ENCODE measurements around the gene MRPS26. TPM values are rescaled to one million over a fixed set of nuclear protein-coding genes. Genes with fewer than 3 reads are reported as not detected.
"Not testable (repeated sequence)": the region's sequence is repeated elsewhere in the genome, so short reads cannot be mapped to it uniquely, and the experiment has no call there.

MRPS26 gene
- total RNA-seq, 1 experiment from 2014 or later, result 105 TPM

DNA sequence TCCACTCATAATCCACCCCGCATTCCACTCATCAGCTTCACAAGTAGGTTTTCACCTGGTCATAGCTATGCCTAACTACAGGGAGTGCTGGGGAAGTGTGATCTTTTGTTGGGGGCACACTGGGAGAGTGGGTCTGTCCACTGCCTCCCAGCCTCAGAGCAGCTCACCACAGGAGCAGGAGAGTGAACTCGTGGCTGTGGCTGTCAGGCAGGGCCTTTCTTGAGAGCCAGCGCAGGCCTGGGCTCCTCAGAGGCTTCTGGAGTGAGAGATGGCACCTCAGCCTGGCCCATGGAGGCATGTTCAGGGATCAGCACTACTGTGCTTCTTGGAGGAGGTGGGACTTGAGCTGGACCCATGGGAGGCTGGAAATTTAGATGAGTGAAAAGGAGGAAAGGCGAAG is 6.4 kb upstream of the MRPS26 start:
- no peak for DNase-seq (ENCODE audit: low spot score)
- in situ Hi-C loops (cut with HindIII; ENCODE audit: low sequenced_read_pairs), result no loop called here

- in situ Hi-C loops (cut with HindIII; ENCODE audit: low sequenced_read_pairs), result no loop called here
- DNase-seq (ENCODE audit: low spot score), result no peak
Measured at GRCh38 chr20:3040086-3040485, 5.8 kb upstream of the MRPS26 start.

DNA sequence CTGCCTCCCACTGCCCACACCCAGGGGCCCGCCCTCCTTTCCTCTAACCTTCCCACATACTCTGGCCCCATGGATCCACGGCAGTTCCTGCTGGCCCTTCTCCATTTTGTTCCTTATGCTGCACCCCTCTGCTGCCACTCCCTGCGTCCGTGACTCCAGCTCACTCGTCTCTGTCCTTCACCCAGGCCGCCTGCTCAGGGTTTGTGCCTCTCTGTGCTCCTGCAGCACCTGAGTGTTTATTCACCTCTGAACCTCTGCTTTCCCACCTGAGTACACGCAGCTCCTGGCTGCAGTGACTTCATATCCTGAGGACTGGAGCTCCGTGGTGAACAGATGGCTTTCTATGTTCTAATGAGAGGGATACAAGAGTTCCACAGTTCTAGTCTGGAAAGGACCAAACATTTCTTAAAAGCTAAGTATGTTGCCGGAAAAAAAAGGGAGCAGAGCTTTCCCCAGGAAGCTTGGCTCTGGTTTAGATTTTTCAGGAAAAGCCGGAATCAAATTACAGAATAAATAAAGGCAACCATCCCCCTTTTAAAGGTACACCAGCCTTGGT is 3.9 kb upstream of the MRPS26 start:
- in situ Hi-C loops (cut with HindIII; ENCODE audit: low sequenced_read_pairs), result no loop called here
- DNase-seq (ENCODE audit: low spot score), result peak; percentile 24

DNA sequence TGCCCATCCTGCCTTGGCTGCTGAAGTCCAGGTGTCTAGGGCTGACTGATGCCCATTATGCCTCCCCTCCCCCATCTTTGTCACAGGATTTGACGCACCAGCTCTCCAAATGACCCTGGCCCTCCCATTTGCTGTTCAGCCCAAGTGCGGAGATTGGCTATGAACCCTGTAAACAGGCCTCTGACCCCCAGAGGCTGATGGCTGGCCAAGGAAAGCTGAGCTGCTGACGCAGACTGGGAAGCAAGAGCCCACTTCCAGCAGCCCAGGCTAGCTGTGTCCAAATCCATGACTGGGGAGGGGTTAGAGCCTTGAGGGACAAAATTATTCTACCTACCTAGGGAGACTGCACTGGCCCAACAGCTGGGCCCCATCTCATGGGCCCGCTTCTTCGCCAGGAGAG is 3.2 kb upstream of the MRPS26 start:
- in situ Hi-C loops (cut with HindIII; ENCODE audit: low sequenced_read_pairs), result no loop called here
- no peak for DNase-seq (ENCODE audit: low spot score)

DNA sequence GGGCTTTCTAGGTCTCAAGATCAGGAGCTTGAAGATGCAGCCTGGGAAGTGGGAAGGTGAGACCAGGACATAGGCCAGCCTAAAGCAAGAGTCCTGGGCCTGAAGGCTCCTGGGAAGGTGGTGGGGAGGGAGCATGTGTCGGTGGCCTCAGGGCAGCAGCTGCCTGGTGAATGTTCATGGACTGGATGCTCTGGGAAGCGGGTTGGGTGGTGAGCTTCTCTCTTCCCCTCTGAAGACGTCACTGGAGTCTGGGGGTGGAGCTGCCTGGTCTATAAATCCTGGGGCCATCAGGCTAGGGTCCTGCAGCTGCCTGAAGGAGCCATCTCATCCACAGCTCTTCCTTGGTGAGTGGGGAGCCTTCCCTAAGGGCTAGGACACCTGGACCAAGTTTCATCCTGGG is 2.5 kb upstream of the MRPS26 start, which contains the start of gene GNRH2:
Gene GNRH2, plus strand, starts transcription at position 301 of the 400 bp plus-strand sequence. CDS start 793 bp downstream, outside the sequence.
- in situ Hi-C loops (cut with HindIII; ENCODE audit: low sequenced_read_pairs), result no loop called here
- no peak for DNase-seq (ENCODE audit: low spot score)

DNA sequence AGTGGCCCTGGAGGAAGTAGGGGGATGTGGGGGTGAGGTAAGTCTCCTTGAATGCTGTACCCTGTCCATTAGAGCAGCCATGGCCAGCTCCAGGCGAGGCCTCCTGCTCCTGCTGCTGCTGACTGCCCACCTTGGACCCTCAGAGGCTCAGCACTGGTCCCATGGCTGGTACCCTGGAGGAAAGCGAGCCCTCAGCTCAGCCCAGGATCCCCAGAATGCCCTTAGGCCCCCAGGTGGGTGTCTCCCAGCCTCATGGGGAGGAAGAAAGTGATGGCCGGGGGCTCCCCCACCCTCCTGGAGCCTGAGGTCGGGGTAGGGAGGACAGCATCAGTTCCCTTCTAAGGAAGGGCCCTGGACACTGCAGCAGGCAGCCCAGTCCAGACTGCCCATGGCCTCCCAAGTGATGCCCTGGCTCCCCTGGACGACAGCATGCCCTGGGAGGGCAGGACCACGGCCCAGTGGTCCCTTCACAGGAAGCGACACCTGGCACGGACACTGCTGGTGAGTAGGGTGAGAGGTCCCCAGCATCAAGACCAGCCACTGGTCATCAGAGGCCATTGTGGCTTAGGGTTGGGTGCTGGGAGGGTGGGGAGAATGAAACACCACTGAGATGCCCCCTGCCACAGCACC is 1.4 kb upstream of the MRPS26 start:
- no peak for DNase-seq (ENCODE audit: low spot score)
- in situ Hi-C loops (cut with HindIII; ENCODE audit: low sequenced_read_pairs), result no loop called here

GRCh38 chr20:3045042-3045815 is 623 bp upstream of the MRPS26 start:
- in situ Hi-C loops (cut with HindIII; ENCODE audit: low sequenced_read_pairs), result no loop called here
- peak; percentile 91 for DNase-seq (ENCODE audit: low spot score)

DNA sequence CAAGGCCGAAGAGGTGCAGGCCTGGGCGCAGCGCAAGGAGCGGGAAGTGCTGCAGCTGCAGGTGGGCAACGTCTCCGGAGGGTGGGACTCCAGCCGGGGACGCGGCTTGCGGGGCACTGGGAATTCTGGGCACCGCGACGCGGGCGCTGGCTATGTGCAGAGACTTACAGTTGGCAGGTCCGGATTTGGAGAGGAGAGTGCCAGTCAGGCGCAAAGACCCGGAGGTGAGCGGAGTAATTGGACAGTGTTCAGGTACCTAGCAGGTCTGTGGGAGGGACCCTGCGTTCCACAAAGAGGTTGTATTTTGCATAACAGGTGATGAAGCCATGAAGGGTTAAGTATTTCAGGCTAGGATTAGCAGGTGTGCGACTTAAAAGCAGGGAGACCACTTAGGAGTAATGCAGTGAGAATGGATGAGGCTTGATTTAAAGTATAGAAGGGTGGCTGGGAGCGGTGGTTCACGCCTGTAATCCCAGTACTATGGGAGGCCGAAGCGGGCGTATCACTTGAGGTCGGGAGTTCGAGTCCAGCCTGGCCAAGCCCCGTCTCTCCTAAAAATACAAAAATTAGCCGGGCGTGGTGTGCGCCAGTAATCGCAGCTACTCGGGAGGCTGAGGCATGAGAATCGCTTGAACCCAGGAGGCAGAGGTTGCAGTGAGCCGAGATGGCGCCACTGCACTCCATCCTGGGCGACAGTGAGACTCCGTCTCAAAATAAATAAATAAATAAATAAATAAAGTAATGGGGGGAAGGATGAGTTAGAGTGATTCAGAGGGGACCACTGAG is 1.0 kb downstream of the MRPS26 start:
- peak; percentile 31 for DNase-seq (ENCODE audit: low spot score)
- in situ Hi-C loops (cut with HindIII; ENCODE audit: low sequenced_read_pairs), result no loop called here

DNA sequence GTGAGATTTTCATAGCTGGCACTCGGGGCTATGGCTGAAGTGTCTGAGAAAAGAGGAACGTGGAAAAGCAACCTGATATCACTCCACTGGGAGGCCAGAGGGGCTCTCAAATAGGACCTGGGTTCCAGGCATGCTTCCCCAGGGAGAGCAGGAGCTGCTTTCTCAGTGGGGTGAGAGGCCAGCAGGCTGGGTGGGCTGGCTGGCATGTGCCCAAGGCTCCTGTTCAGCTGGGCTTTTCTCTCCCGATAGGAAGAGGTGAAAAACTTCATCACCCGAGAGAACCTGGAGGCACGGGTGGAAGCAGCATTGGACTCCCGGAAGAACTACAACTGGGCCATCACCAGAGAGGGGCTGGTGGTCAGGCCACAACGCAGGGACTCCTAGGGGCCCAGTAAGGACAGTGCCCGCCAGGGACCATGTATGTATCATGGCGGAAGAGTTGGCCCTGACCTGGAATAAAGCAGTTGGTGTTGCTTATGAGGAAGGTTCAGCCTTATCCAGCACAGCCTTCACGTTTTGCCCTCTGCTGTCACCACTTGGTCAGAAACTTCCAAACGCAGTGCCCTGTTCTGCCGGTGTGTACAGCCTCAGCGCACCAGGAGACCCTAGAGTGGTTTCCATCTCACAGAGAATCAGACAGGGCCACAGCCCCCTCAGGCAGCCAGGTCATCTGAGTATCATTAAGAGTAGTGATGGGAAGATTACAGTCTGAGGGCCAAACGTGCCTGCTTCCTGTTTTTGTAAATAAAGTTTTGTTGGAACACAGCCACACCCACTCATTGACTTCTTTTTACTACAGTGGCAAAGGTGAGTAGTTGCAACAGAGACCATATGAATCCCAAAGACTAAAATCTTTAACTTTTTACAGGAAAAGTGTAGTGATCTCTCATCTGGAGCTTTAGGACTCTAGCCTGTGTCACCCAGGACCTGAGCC is 1.9 kb downstream of the MRPS26 start:
- in situ Hi-C loops (cut with HindIII; ENCODE audit: low sequenced_read_pairs), result no loop called here
- no peak for DNase-seq (ENCODE audit: low spot score)

GRCh38 chr20:3051385-3052019 is 5.7 kb downstream of the MRPS26 start:
- no peak for DNase-seq (ENCODE audit: low spot score)
- in situ Hi-C loops (cut with HindIII; ENCODE audit: low sequenced_read_pairs), result no loop called here

GRCh38 chr20:3059489-3059888 is 13.6 kb downstream of the MRPS26 start:
- in situ Hi-C loops (cut with HindIII; ENCODE audit: low sequenced_read_pairs), result no loop called here

GRCh38 chr20:3064119-3064518 is 18.3 kb downstream of the MRPS26 start:
- DNase-seq (ENCODE audit: low spot score); in situ Hi-C loops (cut with HindIII; ENCODE audit: low sequenced_read_pairs): not testable (repeated sequence)

More at GRCh38 chr20:3059489-3059888, 13.6 kb downstream of the MRPS26 start:
- DNase-seq (ENCODE audit: low spot score), result no peak

DNA sequence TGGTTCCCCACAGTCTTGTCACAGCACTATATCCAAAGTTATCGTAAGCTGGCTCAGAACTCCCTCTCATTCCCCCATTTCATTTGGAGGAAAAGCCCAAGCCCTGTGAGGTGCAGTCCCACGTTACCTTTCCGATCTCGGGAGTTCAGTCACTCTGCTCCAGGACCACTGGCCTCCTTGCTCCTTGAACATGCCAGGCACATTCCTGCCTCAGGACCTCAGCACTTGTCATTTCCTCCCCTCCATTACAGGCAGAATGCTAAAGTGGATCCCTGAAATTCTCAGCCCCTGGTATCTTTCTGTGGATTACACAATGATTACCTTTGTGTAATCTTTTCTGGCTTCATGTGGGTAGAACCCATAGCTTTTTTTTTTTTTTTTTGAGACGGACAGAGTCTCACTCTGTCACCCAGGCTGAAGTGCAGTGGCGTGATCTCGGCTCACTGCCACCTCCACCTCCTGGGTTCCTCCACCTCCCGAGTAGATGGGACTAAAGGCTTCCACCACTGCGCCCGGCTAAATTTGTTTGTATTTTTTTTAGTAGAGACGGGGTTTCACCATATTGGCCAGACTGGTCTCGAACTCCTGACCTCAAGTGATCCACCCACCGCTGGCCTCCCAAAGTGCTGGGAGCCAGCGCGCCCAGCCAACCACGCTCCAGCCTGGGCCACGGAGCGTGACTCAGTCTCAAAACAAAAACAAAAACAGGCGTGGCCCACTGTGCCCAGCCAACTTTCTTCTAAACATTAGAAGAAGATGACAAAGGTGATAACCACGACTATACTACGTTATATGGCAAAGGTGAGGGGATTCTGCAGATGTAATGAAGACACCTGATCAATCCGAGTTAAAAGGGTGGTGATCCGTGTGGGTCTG is 21.5 kb downstream of the MRPS26 start:
- in situ Hi-C loops (cut with HindIII; ENCODE audit: low sequenced_read_pairs), result no loop called here
- no peak for DNase-seq (ENCODE audit: low spot score)

DNA sequence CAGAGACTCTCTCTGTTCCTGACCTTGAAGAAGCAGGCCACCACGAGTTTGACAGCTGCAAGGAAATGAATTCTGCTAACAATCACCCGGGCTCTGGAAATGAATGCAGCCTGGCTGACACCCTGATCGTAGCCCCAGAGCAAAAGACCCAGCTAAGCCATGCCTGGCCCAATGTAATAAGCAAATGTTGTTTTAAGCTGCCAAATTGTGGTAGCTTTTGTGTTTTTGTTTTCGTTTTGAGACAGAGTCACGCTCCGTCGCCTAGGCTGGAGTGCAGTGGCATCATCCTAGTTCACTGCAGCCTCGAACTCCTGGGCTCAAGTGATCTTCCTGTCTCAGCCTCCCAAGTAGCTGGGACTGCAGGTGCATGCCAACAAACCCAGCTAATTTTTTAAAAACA is 22.2 kb downstream of the MRPS26 start:
- in situ Hi-C loops (cut with HindIII; ENCODE audit: low sequenced_read_pairs), result no loop called here
- DNase-seq (ENCODE audit: low spot score), result no peak

DNA sequence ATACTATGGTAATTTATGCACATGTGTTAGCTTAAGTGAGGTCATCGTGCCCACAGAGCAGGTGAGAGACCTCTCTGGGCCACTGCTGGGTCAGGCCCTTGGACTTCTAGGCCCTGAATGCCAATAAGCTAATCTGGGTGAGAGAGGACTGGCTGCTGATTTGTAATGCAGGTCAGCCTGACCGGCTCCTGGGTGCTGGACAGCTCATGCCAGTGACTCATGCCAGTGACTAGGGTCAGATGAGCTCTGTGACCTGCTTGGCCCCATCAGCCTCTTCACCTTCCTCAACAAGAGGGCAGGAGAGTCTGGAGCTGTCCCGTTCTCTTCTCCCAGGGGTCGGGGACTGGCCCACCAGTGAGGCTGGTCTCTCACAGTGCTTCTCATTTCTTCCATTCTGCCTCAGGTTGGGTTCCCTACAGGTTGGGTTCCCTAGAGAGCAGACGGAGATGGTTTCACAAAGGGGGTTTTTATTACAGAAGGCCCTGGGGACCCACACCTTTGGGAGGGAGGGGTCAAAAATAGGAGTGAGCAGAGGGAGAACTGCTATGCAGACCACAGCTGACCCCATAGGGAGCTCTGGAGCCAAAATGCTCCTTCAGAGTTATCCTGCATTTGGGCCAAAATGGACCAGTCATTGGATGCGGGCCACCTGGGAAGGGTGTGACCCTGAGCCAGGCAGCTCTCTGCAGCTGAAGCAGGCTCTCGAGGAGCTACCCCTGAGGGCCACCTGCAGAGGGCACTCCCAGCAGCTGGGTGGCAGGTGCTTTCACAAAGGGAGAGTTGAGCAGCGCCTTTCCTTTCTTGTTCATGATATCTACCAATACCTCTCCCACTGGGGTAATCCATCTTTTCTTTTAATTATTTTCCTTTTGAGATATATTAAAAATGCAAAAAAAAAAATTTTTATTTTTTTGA is 23.4 kb downstream of the MRPS26 start:
- in situ Hi-C loops (cut with HindIII; ENCODE audit: low sequenced_read_pairs), result no loop called here
- DNase-seq (ENCODE audit: low spot score), result no peak

GRCh38 chr20:3070725-3071124 is 24.9 kb downstream of the MRPS26 start:
- in situ Hi-C loops (cut with HindIII; ENCODE audit: low sequenced_read_pairs), result no loop called here

More at GRCh38 chr20:3070725-3071124, 24.9 kb downstream of the MRPS26 start:
- no peak for DNase-seq (ENCODE audit: low spot score)
